OCI-LY3 (cell line): ENCODE results near the gene NIN.

Experiments used
- H2AFZ ChIP-seq: fragments of 200-600, 300-600 bp; shearing (Covaris generic); 2 replicates; pipeline ENCODE4 v1.6.0; 2014; ENCODE audit warnings: antibody characterized with exemption, low read depth, low read length
- H3K27ac ChIP-seq: fragments of 200-600, 300-600 bp; sonication (generic); 2 replicates; pipeline ENCODE4 v1.5.1; 2014; ENCODE audit warnings: mild to moderate bottlenecking, low read length, moderate library complexity, mixed read lengths
- H3K27me3 ChIP-seq: fragments of 200-600, 300-600 bp; sonication (generic); 2 replicates; pipeline ENCODE4 v1.6.1; 2014; ENCODE audit warnings: low read depth, low read length, mixed read lengths
- H3K36me3 ChIP-seq: fragments of 200-600, 300-600 bp; sonication (generic); replicated peaks from 2 replicates; pipeline ENCODE3; 2014; ENCODE audit warnings: low read depth, low read length, mixed read lengths
- H3K4me1 ChIP-seq: fragments of 300-600, 200-600 bp; sonication (generic); 2 replicates; pipeline ENCODE4 v1.6.1; 2014; ENCODE audit warnings: low read length, mixed read lengths
- H3K4me2 ChIP-seq: fragments of 200-600, 300-600 bp; sonication (generic); 2 replicates; pipeline ENCODE4 v1.6.1; 2014; ENCODE audit warnings: low read length, mixed read lengths
- H3K4me3 ChIP-seq: fragments of 300-600, 200-600 bp; sonication (generic); 2 replicates; pipeline ENCODE4 v1.5.1; 2014; ENCODE audit warnings: antibody characterized with exemption, mild to moderate bottlenecking, low read length, moderate library complexity
- H3K79me2 ChIP-seq: fragments of 300-600, 200-600 bp; shearing (Covaris generic); 2 replicates; pipeline ENCODE4 v1.6.1; 2014; ENCODE audit warnings: mild to moderate bottlenecking, low read length, mixed read lengths
- H3K9ac ChIP-seq: fragments of 300-600, 200-600 bp; shearing (Covaris generic); 2 replicates; pipeline ENCODE4 v1.6.0; 2014; ENCODE audit warnings: mild to moderate bottlenecking, low read length, moderate library complexity
- H3K9me3 ChIP-seq: fragments of 200-600, 300-600 bp; shearing (Covaris generic); 2 replicates; pipeline ENCODE4 v1.6.1; 2014; ENCODE audit warnings: low read length, mixed read lengths; ENCODE audit not compliant: insufficient read depth
- H4K20me1 ChIP-seq: fragments of 200-600, 300-600 bp; sonication (generic); 2 replicates; pipeline ENCODE4 v1.6.1; 2016; ENCODE audit warnings: low read length, mixed read lengths; ENCODE audit not compliant: insufficient read depth
- CTCF ChIP-seq: fragments of 200-600, 300-600 bp; sonication (generic); IDR thresholded peaks from 2 replicates; pipeline ENCODE4 v1.5.1; 2014; ENCODE audit warnings: antibody characterized with exemption, low read length, low read depth
- EZH2phosphoT487 ChIP-seq: fragments of 200-600 bp; shearing (Covaris generic); IDR thresholded peaks from 2 replicates; pipeline ENCODE4 v1.6.1; 2018; ENCODE audit warnings: antibody characterized with exemption, mixed run types, low read depth

NIN gene

DNA sequence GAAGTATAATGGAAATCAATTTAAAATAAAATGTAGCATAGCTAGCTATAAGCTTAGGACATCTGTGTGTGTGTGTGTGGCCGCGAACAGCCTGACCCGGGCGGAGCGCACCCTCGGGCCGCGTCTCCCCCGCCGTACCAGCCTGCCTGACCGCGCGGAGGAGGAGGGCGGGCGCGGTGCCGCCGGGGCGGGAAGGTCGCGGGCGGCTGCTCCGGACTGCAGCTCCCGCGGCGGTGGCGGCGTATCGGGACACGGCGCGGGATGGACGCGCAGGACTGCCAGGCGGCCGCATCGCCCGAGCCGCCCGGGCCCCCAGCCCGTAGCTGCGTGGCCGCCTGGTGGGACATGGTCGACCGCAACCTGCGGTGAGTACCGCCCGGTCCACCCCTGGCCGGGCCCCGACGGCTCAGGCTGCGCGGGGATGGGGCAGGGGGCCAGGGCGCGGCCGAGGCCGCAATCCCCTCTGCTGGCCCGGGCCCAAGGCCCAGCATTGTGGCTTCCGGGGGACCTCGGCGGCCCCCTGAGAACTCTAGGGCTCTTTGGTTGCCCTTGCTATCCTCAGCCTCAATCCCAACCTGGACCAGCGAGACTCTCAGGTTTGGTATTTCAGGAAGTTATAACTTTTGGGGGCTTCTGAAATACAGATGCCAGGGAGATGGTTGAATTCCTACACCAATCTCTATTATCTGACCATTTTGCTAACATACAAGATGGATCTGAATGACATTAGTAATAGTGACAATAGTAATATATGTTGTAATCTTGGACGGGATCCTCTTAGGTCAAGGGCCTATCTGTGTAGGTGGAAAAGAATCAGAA, 41.2 kb upstream of the NIN start, which contains the start of gene ABHD12B:
TSS of gene ABHD12B (plus strand) at position 140 of the 819 bp plus-strand sequence. CDS start at position 262, 122 bp downstream.
- H3K4me3 ChIP-seq: no peak within 1 kb of the TSS
- H3K27ac ChIP-seq: no peak within 1 kb of the TSS
- H3K4me2 ChIP-seq: no peak within 1 kb of the TSS

GRCh38 chr14:50871228-50871627, 40.3 kb upstream of the NIN start:
- Histone ChIP-seq H3K4me1 (peaks cover 31% of the 10 kb centered on the region), H3K4me2 (no peak overlapping the region)

More for the DNA sequence above, 41.2 kb upstream of the NIN start, which contains the start of gene ABHD12B:
- no peak within 1 kb of the TSS for H3K9ac ChIP-seq
- H4K20me1 ChIP-seq: no peaks in the 10 kb centered on the region
- peaks cover 31% of the 10 kb centered on the region for H3K4me1 ChIP-seq
- TF ChIP-seq EZH2phosphoT487: no peak
- no peak for TF ChIP-seq CTCF
- H3K36me3 ChIP-seq: no peaks in the 10 kb centered on the region
- H3K9me3 ChIP-seq: no peaks in the 10 kb centered on the region
- H3K79me2 ChIP-seq: no peaks in the 10 kb centered on the region
- H3K27me3 ChIP-seq: peaks cover 19% of the 10 kb centered on the region
- 0 out of 2 replicates have a peak within 1 kb of the TSS, but pooled peaks have one; percentile 3 for H2AFZ ChIP-seq

GRCh38 chr14:50865391-50866076, 34.6 kb upstream of the NIN start:
- no peak overlapping the region for H2AFZ ChIP-seq
- no peak overlapping the region for H3K4me3 ChIP-seq
- no peak for TF ChIP-seq CTCF
- no peak for TF ChIP-seq EZH2phosphoT487
- peaks cover 16% of the 10 kb centered on the region; the same call in 1 of the 2 replicates for H3K27me3 ChIP-seq
- H3K4me1 ChIP-seq: peaks cover 8% of the 10 kb centered on the region
- no peaks in the 10 kb centered on the region for H3K9me3 ChIP-seq
- H4K20me1 ChIP-seq: no peaks in the 10 kb centered on the region
- no peak overlapping the region for H3K27ac ChIP-seq
- no peaks in the 10 kb centered on the region for H3K36me3 ChIP-seq
- no peak overlapping the region for H3K9ac ChIP-seq
- H3K79me2 ChIP-seq: no peaks in the 10 kb centered on the region
- H3K4me2 ChIP-seq: no peak overlapping the region

More at GRCh38 chr14:50871228-50871627, 40.3 kb upstream of the NIN start:
- H3K27ac ChIP-seq: no peak overlapping the region
- H4K20me1 ChIP-seq: no peaks in the 10 kb centered on the region
- no peaks in the 10 kb centered on the region for H3K9me3 ChIP-seq
- no peaks in the 10 kb centered on the region for H3K79me2 ChIP-seq
- TF ChIP-seq EZH2phosphoT487: no peak
- peak; percentile 8; the same call in 1 of the 2 replicates for TF ChIP-seq CTCF
- H3K4me3 ChIP-seq: no peak overlapping the region
- H3K27me3 ChIP-seq: peaks cover 10% of the 10 kb centered on the region
- H3K36me3 ChIP-seq: no peaks in the 10 kb centered on the region
- H3K9ac ChIP-seq: no peak overlapping the region
- H2AFZ ChIP-seq: no peak overlapping the region

GRCh38 chr14:50864946-50865345, 34.0 kb upstream of the NIN start:
- no peak overlapping the region for H3K9ac ChIP-seq
- no peaks in the 10 kb centered on the region for H4K20me1 ChIP-seq
- H3K27ac ChIP-seq: no peak overlapping the region
- no peak overlapping the region for H3K4me3 ChIP-seq
- H3K4me1 ChIP-seq: peaks cover 4% of the 10 kb centered on the region; the same call in 1 of the 2 replicates
- no peaks in the 10 kb centered on the region for H3K36me3 ChIP-seq
- TF ChIP-seq CTCF: no peak
- no peak for TF ChIP-seq EZH2phosphoT487
- no peak overlapping the region for H2AFZ ChIP-seq
- H3K4me2 ChIP-seq: no peak overlapping the region
- H3K27me3 ChIP-seq: peaks cover 16% of the 10 kb centered on the region; the same call in 1 of the 2 replicates
- H3K79me2 ChIP-seq: no peaks in the 10 kb centered on the region
- no peaks in the 10 kb centered on the region for H3K9me3 ChIP-seq
